HEK293 (cell line): ENCODE results near the gene DNMT3A.

ENCODE experiments used
- CTCF ChIA-PET: fragments of 350-600 bp; formaldehyde crosslinking; extraction: SDS; loops from one replicate; lab custom pipeline; 2021; ENCODE audit warnings: antibody characterized with exemption; lab: Yijun Ruan, JAX
- POLR2A ChIA-PET: fragments of 300-600 bp; formaldehyde crosslinking; extraction: SDS; loops from one replicate; lab custom pipeline; 2020; ENCODE audit warnings: antibody characterized with exemption, inconsistent platforms; lab: Yijun Ruan, JAX
- H3K27ac ChIP-seq: fragments of 200-500 bp; sonication (Bioruptor generic); 2 replicates; pipeline ENCODE4 v1.5.1; 2014; ENCODE audit warnings: low read depth, low read length, control low read depth, inconsistent platforms; ENCODE audit errors: extremely low read depth
- H3K36me3 ChIP-seq, 2 experiments: fragments of 200-500 bp in 1 of 2; sonication (Bioruptor generic) in 1 of 2; 1 replicate in 1 of 2; 2 replicates in 1 of 2; pipeline ENCODE4 v1.5.1; 2014 to 2017; ENCODE audit warnings: inconsistent platforms in 2 of 2, low read length in 2 of 2; ENCODE audit not compliant: control insufficient read depth in 2 of 2, insufficient read depth in 1 of 2
- H3K4me1 ChIP-seq: fragments of 200-500 bp; sonication (Bioruptor generic); 2 replicates; pipeline ENCODE4 v1.5.1; 2014; ENCODE audit warnings: mild to moderate bottlenecking, low read length, inconsistent platforms; ENCODE audit not compliant: control insufficient read depth, insufficient read depth
- H3K4me3 ChIP-seq: 2 replicates; pipeline ENCODE4 v1.5.1; 2011; ENCODE audit warnings: low read depth, mild to moderate bottlenecking, control low read depth, low read length, moderate library complexity
- H3K9me3 ChIP-seq: fragments of 200-500 bp; sonication (Bioruptor generic); 2 replicates; pipeline ENCODE4 v1.5.1; 2014; ENCODE audit warnings: low read depth, low read length, inconsistent platforms; ENCODE audit not compliant: control insufficient read depth, insufficient read depth
- GLI2 ChIP-seq: fragments of 450-650 bp; formaldehyde crosslinking; IDR thresholded peaks from 2 replicates; pipeline ENCODE4; 2017; ENCODE audit warnings: missing biosample characterization, missing genetic modification characterization, low read depth, borderline replicate concordance
- PRDM10 ChIP-seq: fragments of 450-650 bp; formaldehyde crosslinking; IDR thresholded peaks from 2 replicates; pipeline ENCODE4 v1.5.1; 2016; ENCODE audit warnings: missing biosample characterization, missing genetic modification characterization
- PRDM4 ChIP-seq: fragments of 450-650 bp; formaldehyde crosslinking; IDR thresholded peaks from 2 replicates; pipeline ENCODE4 v1.5.1; 2017; ENCODE audit warnings: missing biosample characterization, missing genetic modification characterization
- ZNF138 ChIP-seq: fragments of 450-650 bp; formaldehyde crosslinking; IDR thresholded peaks from 2 replicates; pipeline ENCODE4 v1.5.1; 2016; ENCODE audit warnings: missing biosample characterization, missing genetic modification characterization, borderline replicate concordance
- ZNF155 ChIP-seq: fragments of 450-650 bp; formaldehyde crosslinking; IDR thresholded peaks from 2 replicates; pipeline ENCODE4 v1.5.1; 2016; ENCODE audit warnings: missing biosample characterization, missing genetic modification characterization
- ZNF221 ChIP-seq: fragments of 450-650 bp; formaldehyde crosslinking; IDR thresholded peaks from 2 replicates; pipeline ENCODE4 v1.5.1; 2017; ENCODE audit warnings: missing biosample characterization, missing genetic modification characterization, borderline replicate concordance
- ZNF274 ChIP-seq, 2 experiments: fragments of 200-500 bp in 1 of 2; fragments of 450-650 bp in 1 of 2; sonication (Bioruptor generic) in 1 of 2; formaldehyde crosslinking in 1 of 2; IDR thresholded peaks; 2 replicates each; pipeline versions ENCODE4 v1.5.1 to v1.6.1; 2014 to 2016; ENCODE audit warnings: borderline replicate concordance in 1 of 2, inconsistent platforms in 1 of 2, low read length in 1 of 2, missing biosample characterization in 1 of 2, missing genetic modification characterization in 1 of 2
- ZNF335 ChIP-seq: fragments of 450-650 bp; formaldehyde crosslinking; conservative IDR thresholded peaks from 2 replicates; pipeline ENCODE4 v1.5.1; 2016; ENCODE audit warnings: missing biosample characterization, missing genetic modification characterization
- ZNF37A ChIP-seq: fragments of 450-650 bp; IDR thresholded peaks from 2 replicates; pipeline ENCODE4 v1.5.1; 2018; ENCODE audit warnings: missing biosample characterization, missing genetic modification characterization
- ZNF639 ChIP-seq: fragments of 450-650 bp; formaldehyde crosslinking; IDR thresholded peaks from 2 replicates; pipeline ENCODE4 v1.5.1; 2016; ENCODE audit warnings: missing biosample characterization, missing genetic modification characterization
- ZNF645 ChIP-seq: fragments of 450-650 bp; formaldehyde crosslinking; IDR thresholded peaks from 2 replicates; pipeline ENCODE4; 2016; ENCODE audit warnings: missing biosample characterization, missing genetic modification characterization
- ZNF670 ChIP-seq: fragments of 450-650 bp; formaldehyde crosslinking; IDR thresholded peaks from 2 replicates; pipeline ENCODE4 v1.5.1; 2016; ENCODE audit warnings: missing biosample characterization, missing genetic modification characterization, low read depth
- ZNF76 ChIP-seq: fragments of 450-650 bp; formaldehyde crosslinking; IDR thresholded peaks from 2 replicates; pipeline ENCODE4; 2016; ENCODE audit warnings: low read depth, missing biosample characterization, missing genetic modification characterization, borderline replicate concordance
- TF ChIP-seq, protein P1 (sequence below): IDR thresholded peaks from 2 replicates; pipeline ENCODE4 v1.6.1; 2011; ENCODE audit warnings: mild to moderate bottlenecking, low read depth, low read length, borderline replicate concordance

Gene DNMT3A

GRCh38 chr2:25254961-25255360 lies 86.8 kb downstream of the DNMT3A start (continued):
- TF ChIP-seq PRDM10 (tag by site-specific recombination) = no peak
- TF ChIP-seq GLI2 = no peak
- TF ChIP-seq ZNF639 (tag by site-specific recombination) = no peak

- no peak overlapping the region for H3K27ac ChIP-seq
- TF ChIP-seq ZNF221 (tag by site-specific recombination) (no peak), ZNF670 (tag by site-specific recombination) (no peak), ZNF138 (tag by site-specific recombination) (no peak), ZNF335 (tag by site-specific recombination) (no peak), ZNF37A (no peak), ZNF645 (tag by site-specific recombination) (no peak), PRDM4 (no peak), ZNF274 (IDR thresholded peaks at IDR 0.05; ENCODE audit: low read length) (no peak), ZNF274 (tag by site-specific recombination; IDR thresholded peaks at IDR 0.05; ENCODE audit: borderline replicate concordance) (no peak), ZNF76 (tag by site-specific recombination) (no peak), ZNF155 (no peak)
- TF ChIP-seq, protein P1, sequence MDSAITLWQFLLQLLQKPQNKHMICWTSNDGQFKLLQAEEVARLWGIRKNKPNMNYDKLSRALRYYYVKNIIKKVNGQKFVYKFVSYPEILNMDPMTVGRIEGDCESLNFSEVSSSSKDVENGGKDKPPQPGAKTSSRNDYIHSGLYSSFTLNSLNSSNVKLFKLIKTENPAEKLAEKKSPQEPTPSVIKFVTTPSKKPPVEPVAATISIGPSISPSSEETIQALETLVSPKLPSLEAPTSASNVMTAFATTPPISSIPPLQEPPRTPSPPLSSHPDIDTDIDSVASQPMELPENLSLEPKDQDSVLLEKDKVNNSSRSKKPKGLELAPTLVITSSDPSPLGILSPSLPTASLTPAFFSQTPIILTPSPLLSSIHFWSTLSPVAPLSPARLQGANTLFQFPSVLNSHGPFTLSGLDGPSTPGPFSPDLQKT = no peak
- TF ChIP-seq, all 188 proteins: peak for 0
- Histone ChIP-seq H3K4me1 (no peaks in the 10 kb centered on the region), H3K36me3 (peaks cover 0 to 38% of the 10 kb centered on the region in 2 experiments; a peak in 2 of 3 replicates), H3K9me3 (no peaks in the 10 kb centered on the region), H3K4me3 (no peak overlapping the region)
- ChIA-PET CTCF (no interaction called here), POLR2A (no interaction called here)
Measured at GRCh38 chr2:25253153-25253626, 88.5 kb downstream of the DNMT3A start.
